HPDE6-E6E7 (cell line): Measurements from ENCODE around the gene NCKAP1.
"Not testable (repeated sequence)": the region's sequence is repeated elsewhere in the genome, so short reads cannot be mapped to it uniquely, and the experiment has no call there.

Experiments used
- DNase-seq: peaks from one replicate; pipeline ENCODE4 v3.0.0; 2011; ENCODE audit warnings: missing footprints; ENCODE audit errors: extremely low spot score

The NCKAP1 gene

DNA sequence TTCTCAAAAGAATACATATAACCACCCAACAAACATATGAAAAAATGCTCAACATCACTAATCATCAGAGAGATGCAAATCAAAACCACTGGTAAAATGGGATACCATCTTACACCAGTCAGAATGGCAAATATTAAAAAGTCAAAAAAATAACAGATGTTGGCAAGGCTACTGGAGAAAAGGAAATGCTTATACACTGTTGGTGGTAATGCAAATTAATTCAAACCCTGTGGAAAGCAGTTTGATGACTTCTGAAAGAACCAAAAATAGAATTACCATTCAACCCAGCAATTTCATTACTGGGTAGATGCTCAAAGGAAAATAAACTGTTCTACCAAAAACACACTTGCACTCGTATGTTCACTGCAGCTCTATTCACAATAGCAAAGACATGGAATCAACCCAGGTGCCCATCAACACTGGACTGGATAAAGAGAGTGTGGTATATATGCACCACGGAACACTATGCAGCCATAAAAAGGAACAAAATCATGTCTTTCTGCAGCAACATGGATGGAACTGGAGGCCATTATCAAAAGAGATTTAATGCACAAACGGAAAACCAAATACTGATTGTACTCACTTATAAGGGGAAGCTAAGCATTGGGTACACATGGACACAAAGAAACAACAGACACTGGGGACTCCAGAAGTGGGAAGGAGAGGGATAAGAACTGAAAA lies 38.8 kb downstream of the NCKAP1 start:
- no peak for DNase-seq

DNA sequence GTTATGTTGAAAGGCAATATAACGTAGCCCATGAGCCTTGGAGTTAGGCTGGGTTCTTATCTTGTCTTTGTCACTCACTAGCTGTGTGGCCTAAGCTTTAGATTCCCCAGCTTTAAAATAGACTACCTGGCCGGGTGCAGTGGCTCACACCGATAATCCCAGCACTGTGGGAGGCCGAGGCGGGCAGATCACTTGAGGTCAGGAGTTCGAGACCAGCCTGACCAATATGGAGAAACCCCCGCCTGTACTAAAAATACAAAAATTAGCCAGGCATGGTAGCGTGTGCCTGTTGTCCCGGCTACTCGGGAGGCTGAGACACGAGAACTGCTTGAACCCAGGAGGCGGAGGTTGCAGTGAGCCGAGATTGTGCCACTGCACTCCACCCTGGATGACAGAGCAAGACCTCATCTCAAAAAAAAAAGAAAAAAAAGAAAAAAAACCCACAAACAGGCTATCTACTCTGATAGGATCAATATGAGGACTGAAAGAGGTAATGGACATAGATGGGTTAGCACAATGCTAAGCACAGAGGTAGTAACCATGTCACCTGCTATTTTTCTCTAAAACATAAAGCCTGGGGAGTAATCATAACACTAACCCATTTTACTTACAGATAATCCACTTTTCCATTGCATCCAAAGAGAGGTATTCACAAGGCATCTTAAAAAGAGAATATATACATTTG lies 43.9 kb downstream of the NCKAP1 start:
- DNase-seq = no peak

GRCh38 chr2:182982941-182983340 lies 55.3 kb downstream of the NCKAP1 start:
- DNase-seq = no peak

- not testable (repeated sequence) for DNase-seq
These were observed 56.8 kb downstream of the NCKAP1 start for GRCh38 chr2:182981475-182981874.

DNA sequence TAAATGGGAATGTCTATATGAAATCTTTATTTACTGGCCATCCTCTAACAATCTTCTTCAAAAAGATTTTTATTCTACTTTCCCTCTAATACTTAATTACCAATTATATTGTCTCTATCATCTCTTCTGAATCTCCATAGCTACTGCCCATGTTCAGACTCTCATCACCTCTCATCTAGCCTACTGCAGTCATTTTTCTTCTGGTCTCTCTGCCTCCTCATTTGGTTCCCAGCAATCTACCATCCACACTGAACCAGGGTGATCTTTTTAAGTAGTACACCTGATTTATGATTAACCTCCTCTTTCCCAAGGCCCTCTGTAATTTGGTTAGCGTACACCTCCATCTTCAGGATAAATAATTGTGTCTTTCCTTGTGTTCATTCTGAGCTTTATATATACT lies 57.6 kb downstream of the NCKAP1 start:
- DNase-seq = no peak

GRCh38 chr2:182980115-182980514 lies 58.1 kb downstream of the NCKAP1 start:
- peak; percentile 8 for DNase-seq

- DNase-seq = no peak
These were observed 60.8 kb downstream of the NCKAP1 start for GRCh38 chr2:182977463-182977862.

GRCh38 chr2:182973441-182974352 lies 64.6 kb downstream of the NCKAP1 start:
- DNase-seq = no peak

DNA sequence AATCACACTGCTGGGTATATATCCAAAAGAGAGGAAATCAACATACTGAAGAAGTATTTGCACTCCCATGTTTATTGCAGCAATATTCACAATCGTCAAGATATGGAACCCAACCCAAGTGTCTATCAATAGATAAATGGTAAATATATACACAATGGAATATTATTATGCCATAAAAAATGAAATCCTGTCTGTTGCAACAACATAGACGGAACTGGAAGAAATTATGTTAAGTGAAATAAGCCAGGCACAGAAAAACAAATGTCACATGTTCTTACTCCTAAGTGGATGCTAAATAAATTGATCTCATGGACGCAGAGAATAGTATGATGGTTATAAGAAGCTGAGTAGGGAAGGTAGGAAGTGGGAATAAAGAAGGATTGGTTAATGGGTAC lies 65.7 kb downstream of the NCKAP1 start:
- DNase-seq = no peak

DNA sequence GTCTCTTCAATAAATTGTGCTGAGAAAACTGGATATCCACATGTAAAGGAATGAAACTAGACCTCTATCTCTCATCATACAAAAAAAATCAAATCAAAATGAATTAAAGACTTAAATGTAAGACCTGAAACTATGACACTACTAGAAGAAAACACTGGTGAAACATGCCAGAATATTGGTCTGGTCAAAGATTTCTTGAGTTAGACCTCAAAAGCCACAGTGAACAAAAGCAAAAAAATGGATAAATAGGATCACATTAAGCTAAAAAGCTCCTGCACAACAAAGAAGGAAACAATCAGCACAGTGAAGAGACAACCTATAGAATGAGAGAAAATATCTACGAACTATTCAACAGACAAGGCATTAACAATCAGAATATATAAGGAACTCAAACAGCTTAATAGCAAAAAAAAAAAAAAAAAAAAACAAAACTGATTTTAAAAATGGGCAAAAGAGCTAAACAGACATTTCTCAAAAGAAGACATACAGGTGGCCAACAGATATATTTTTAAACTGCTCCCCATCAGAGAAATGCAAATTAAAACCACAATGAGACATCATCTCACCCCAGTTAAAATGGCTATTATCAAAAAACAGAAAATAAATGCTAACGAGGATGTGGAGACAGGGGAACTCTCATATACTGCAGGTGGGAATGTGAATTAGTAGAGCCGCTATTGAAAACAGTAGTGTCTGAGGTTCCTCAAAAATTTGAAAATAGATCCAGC lies 66.3 kb downstream of the NCKAP1 start:
- no peak for DNase-seq

GRCh38 chr2:182970486-182970885 lies 67.8 kb downstream of the NCKAP1 start:
- no peak for DNase-seq

DNA sequence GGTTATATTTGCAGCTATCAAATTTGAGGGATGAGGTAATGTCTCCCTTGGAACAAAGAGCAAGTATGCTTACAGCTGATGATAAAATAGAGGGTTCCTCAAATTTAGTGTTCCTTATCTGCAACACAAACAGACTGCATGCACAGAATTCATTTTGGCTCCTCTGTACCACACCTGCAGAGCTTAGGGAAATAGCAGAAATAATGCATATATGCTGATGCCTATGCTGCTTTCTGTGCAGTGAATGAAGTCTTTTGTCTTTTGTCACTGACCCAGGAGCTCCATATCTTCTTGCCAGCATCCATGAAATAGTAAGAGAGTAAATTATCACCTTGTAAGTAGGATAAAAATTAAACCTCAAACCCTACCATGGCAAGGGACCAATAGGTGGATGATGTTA lies 69.8 kb downstream of the NCKAP1 start:
- no peak for DNase-seq

GRCh38 chr2:182966356-182966755 lies 71.9 kb downstream of the NCKAP1 start:
- not testable (repeated sequence) for DNase-seq

- no peak for DNase-seq
These were observed 75.6 kb downstream of the NCKAP1 start for GRCh38 chr2:182962641-182963040.

- DNase-seq = not testable (repeated sequence)
These were observed 77.4 kb downstream of the NCKAP1 start for GRCh38 chr2:182960869-182961268.

- no peak for DNase-seq
These were observed 83.5 kb downstream of the NCKAP1 start for GRCh38 chr2:182954789-182955188.

DNA sequence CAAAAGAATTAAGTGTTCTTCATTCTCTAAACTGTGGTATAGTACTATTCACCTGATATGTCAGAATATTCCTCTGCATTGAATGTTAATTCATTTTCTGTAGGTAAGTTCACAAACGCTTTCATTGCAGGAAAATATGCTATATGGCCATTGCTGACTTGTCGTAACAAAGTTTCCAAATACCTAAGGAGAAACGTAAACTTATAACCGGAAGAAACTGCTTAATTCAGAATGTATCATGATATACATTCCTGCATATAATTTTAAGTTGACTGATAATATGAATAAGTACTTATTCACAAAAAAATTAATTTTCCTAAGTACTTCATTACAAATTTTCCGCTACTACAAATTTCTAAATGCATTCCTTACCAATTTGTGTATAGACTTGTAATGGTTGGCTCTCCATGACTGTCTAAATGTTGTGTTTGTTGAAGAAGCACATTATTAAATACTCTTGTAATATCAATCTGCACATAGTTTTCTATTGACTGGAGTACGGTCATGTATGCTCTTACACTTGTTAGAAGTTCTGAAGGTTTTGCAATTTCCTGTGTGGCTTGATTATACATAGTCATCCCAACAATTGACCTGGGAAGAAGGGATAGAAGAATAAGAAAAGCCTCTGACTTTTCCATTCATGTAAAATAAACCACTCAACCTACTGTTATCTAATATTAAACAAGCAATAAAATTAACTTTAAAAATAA lies 85.4 kb downstream of the NCKAP1 start:
- DNase-seq = no peak

GRCh38 chr2:182951948-182952663 lies 86.2 kb downstream of the NCKAP1 start:
- DNase-seq = no peak

GRCh38 chr2:182950546-182950945 lies 87.7 kb downstream of the NCKAP1 start:
- DNase-seq = no peak

- no peak for DNase-seq
These were observed 88.6 kb downstream of the NCKAP1 start for GRCh38 chr2:182949572-182950189.
